PFSK-1 (cell line): ENCODE measurements around the gene KDM6B.

Source experiments
- FOXP2 ChIP-seq: optimal IDR thresholded peaks from 2 replicates; pipeline ENCODE3; 2011; ENCODE audit warnings: borderline replicate concordance, control low read depth, inconsistent platforms; ENCODE audit not compliant: insufficient read depth; ENCODE audit errors: extremely low read length, extremely low read depth
- POLR2AphosphoS5 ChIP-seq: IDR thresholded peaks from 2 replicates; pipeline ENCODE4 v1.6.1; 2012; ENCODE audit warnings: low read depth, mild to moderate bottlenecking, control low read depth, low read length, moderate library complexity
- REST ChIP-seq, 2 experiments: IDR thresholded peaks; 2 replicates each; pipeline versions ENCODE4 v1.6.1 to v1.8.0; 2011 to 2012; ENCODE audit warnings: low read depth in 2 of 2, low read length in 2 of 2, control low read depth in 1 of 2, inconsistent platforms in 1 of 2, mild to moderate bottlenecking in 1 of 2, moderate library complexity in 1 of 2; ENCODE audit not compliant: insufficient read depth in 1 of 2
- SIN3A ChIP-seq: IDR thresholded peaks from 2 replicates; pipeline ENCODE4 v1.6.1; 2012; ENCODE audit warnings: mild to moderate bottlenecking, low read length, moderate library complexity, borderline replicate concordance; ENCODE audit not compliant: insufficient read depth
- TAF1 ChIP-seq: IDR thresholded peaks from 2 replicates; pipeline ENCODE4 v1.6.1; 2012; ENCODE audit warnings: low read length, control low read depth, borderline replicate concordance; ENCODE audit not compliant: insufficient read depth

Gene KDM6B

GRCh38 chr17:7841915-7842379 lies 7.9 kb downstream of the KDM6B start:
- TF ChIP-seq SIN3A, result 0 out of 2 replicates have a peak, but pooled peaks have one; percentile 71
- no peak for TF ChIP-seq TAF1

GRCh38 chr17:7842380-7843256 lies 8.6 kb downstream of the KDM6B start:
- TF ChIP-seq FOXP2 (no peak), SIN3A (peak; percentile 90), REST (IDR thresholded peaks at IDR 0.05; ENCODE audit: insufficient read depth in 1 of 2, low read depth in 2 of 2, low read length in 2 of 2) (0 out of 4 replicates have a peak, but pooled peaks of 1 of the 2 experiments have one; percentile 45), POLR2AphosphoS5 (no peak), TAF1 (no peak)

GRCh38 chr17:7843257-7843535 lies 9.2 kb downstream of the KDM6B start:
- TF ChIP-seq SIN3A, result no peak
- no peak for TF ChIP-seq POLR2AphosphoS5
- no peak for TF ChIP-seq REST (IDR thresholded peaks at IDR 0.05; ENCODE audit: insufficient read depth in 1 of 2, low read depth in 2 of 2, low read length in 2 of 2)
- no peak; the same call in 1 of the 2 replicates for TF ChIP-seq TAF1
- no peak for TF ChIP-seq FOXP2

- TF ChIP-seq SIN3A (peak; percentile 99), FOXP2 (no peak), POLR2AphosphoS5 (peak; percentile 58)
Measured at GRCh38 chr17:7843536-7844291, 9.7 kb downstream of the KDM6B start.

- TF ChIP-seq REST (IDR thresholded peaks at IDR 0.05; ENCODE audit: insufficient read depth in 1 of 2, low read depth in 2 of 2, low read length in 2 of 2) (no peak), FOXP2 (no peak), TAF1 (no peak), POLR2AphosphoS5 (no peak; the same call in none of the 2 replicates), SIN3A (no peak)
Measured at GRCh38 chr17:7844292-7845154, 10.5 kb downstream of the KDM6B start.
